DMS53 treated with DMSO at 0.1 percent for 48 hours (cell line): ENCODE measurements around the gene STARD9.
"Not testable (repeated sequence)": the region's sequence is repeated elsewhere in the genome, so short reads cannot be mapped to it uniquely, and the experiment has no call there.

Source experiments
- DNase-seq: peaks from one replicate; lab custom pipeline; 2025; ENCODE audit not compliant: unreplicated experiment; lab: John Stamatoyannopoulos, UW

STARD9 gene

DNA sequence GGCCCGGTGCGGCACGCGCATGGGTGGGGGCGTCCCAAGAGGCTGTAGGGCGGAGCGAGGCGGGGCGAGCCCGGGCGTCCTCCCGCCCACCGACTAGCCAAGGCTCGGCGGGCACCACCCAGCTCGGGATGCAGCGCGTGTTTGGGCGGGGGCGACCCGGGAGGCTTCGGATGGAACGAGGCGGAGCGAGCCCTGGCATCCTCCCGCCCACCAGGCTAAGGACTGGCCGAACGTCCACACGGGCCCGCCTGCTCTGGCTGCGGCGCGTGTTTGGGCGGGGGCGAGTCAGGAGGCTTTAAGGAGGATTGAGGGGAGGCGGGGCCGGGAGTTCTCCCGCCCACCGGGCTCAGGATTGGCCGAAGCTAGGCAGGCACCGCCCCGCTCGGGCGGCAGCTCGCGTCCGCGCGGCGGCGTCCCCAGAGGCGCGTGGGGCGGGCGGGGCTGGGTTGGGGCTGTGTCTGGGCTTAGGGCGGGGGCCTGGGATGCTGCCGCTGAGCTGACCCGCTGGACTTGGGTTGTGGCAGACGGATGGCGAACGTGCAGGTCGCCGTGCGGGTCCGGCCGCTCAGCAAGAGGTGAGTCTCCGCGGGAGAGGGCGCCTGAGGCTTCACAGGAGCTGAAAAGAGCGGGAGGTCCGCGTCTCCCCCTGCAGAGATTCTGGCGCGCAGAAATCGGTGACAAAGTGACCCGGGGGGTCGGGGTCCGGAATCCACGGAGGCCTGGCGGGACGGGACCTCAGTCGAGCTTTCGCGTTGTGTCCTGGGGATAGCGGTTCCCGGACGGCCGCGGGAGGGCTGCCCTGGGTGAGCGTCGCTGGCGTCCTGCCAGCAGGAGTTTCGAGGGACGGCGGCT lies at the start of gene STARD9:
Gene STARD9, plus strand, starts transcription at position 419 of the 852 bp plus-strand sequence. Its CDS starts 110 bp downstream, at position 529.
- DNase-seq = peak; percentile 94

DNA sequence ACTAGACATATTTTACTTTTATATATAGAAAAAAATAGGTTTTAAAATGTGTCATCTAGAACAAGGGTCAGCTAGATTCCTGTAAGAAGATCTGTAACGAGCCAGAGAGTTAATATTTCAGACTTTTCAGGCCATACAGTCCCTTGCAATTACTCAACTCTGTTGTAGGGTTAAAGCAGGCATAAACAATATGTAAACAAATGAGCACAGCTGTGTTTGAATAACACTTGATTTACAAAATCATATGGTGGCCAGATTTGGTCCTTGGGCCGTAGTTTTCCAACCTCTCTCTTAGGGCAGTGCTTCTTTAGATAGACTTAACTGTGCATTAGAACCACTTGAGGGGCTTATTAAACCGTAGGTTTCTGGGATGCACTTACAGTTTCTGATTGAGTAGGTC lies 46.4 kb upstream of the STARD9 start:
- DNase-seq = no peak

DNA sequence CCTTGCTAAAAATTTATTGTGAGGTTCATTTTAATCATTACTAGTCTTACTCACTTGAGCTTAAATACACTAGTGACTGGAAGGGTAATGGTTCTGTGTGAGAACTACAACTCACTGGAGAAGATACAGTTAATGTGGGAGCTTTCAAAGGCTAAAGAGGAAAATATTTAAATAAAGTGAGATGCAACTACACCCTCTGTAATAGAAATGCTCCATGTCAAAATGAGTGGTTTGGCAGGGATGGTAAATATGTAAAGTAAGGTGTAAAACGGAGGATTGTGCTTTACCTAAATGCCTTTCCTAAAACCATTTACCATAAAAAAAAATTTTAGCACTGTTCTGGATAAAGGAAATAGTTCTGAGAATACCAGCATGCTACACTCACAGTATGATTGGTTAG lies 42.2 kb upstream of the STARD9 start:
- no peak for DNase-seq

DNA sequence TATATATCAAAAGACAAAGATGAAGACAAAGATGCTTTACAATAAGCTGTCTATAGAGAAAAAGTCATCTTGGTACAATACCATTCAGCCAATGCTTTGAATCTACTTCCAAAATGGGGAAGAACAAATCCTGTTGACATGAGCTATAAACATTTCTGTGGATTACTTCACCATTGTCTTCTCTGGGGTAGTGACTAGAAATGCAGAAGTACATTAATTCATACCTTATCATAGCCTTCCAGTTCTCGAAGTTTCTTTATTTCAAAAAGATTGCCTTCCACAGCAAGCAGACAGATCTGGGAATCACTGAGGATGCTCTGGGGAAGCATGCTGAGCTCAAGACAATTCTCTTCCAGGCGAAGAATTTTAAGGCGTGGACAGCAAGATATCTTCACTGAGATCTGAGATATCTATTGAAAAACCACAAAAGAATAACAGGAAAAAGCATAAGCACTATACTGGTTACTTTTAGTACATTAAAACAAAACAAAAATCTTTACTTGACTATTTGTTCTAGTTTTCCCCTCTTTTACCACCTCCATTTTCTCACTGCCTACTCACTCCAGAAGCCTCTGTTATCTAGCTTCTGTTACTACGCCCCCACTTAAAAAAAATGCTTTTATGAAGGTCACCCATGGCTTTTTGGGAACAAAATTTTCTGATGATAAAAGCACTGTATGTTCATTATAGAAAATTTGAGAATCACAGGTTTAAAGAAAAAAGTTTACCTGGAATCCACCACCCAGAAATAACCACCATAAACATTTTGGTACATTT lies 30.4 kb upstream of the STARD9 start:
- DNase-seq = no peak

DNA sequence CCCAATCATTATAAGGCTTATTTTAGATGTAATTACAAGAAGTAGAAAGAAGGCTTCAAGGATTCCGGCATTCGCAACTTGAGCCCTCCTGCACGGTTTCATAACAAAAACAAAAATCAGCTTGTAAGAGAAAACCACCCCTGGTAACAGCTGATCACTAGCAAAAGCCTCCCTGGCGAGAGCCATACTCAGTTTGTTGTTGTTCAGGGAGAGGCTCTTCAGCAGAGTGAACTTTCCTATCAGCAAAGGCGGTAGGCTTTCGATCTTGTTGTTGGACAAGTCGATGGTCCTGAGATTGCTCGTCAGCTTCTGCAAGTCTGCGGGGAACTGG lies 27.5 kb upstream of the STARD9 start:
- no peak for DNase-seq

DNA sequence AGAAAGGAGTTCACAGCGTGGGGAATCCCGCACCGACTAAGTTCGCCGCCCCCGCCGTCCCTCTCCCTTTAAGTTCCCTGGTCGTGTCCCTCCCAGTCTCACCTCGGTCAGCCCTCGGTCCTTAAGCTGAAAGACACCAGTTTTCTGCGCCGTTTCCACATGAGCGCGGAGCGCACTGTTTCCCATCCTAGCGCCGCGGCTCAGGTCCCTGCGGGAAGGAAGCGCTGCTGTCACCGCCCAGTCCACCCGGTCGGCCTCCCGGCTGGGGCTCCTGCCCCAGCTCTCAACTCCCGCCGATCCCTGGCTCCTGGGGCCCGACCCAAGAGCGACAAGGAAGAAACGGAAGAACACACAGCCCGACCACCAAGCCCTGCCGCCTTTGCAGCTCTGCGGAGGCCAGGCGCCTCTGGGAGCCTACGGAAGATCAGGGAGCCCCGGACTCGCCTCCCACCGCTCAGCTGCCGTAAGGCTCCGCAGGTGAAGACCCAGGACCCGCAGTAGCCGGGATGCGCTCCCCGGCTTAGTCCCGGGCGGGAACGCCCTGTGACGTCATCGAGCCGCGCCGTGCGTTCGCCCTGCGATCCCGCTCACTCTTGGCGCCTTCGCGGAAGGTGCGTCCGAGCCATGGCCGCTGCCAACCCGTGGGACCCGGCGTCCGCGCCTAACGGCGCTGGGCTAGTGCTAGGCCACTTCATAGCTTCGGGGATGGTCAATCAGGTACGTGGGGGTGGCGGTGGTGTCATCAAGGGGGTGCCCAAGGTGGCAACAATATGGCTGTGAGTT lies 27.0 kb upstream of the STARD9 start, which contains the start of the genes HAUS2 and LRRC57:
Gene HAUS2, plus strand, starts transcription at position 590 of the 783 bp plus-strand sequence. Its CDS starts 35 bp downstream, at position 625.
Gene LRRC57, minus strand, starts transcription at position 545 of the 783 bp plus-strand sequence. Its CDS starts 359 bp downstream, at position 186.
- DNase-seq = peak; percentile 52

DNA sequence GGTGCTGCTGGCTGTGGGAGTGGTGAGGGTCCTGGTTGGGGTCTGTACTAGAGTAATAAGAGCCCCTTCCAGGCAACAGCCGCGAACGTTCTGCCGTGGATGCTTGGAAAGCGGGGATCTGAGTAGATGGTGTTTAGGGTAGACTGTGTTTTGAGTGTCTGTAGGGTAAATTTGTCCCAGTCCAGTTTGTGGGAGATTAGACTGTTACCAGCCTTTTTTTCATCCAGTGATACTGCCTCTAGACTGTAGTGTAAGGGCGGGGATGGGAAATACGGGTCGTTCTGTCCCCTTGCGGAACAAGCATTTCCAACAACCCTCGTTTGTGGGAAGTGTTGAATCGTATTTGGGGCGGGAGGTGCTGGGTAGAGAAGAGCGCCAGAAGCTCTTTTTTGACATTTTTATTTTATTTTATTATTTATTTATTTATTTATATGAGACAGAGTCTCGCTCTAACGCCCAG lies 26.3 kb upstream of the STARD9 start:
- peak; percentile 24 for DNase-seq

DNA sequence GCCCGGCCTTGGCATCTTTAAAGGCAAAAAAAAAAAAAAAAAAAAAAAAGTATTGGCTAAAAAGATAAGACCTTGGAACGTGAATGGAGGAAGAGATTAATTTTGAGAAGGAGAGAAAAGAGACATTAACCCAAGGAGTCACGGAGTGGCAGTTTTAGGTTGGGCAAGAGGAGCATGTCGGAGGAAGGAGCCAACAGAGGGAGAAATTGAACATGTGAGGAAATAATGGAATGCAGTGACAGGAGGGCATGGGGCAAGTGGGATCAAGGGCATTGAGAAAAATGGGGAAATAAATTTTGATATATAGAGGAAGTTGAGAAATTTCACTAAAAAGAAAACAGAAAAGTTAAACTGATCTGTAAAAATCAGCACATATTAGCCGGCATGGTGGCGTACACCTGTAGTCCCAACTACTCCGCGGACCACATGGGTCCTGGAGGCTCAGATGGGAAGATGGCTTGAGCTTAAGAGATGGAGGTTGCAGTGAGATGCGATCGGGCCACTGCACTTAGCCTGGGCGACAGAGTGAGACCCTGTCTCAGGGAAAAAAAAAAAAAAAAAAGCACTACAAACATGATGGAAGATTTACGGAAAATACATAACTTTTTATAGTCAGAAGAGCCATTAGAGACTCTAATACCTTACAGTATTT lies 25.5 kb upstream of the STARD9 start:
- no peak for DNase-seq

DNA sequence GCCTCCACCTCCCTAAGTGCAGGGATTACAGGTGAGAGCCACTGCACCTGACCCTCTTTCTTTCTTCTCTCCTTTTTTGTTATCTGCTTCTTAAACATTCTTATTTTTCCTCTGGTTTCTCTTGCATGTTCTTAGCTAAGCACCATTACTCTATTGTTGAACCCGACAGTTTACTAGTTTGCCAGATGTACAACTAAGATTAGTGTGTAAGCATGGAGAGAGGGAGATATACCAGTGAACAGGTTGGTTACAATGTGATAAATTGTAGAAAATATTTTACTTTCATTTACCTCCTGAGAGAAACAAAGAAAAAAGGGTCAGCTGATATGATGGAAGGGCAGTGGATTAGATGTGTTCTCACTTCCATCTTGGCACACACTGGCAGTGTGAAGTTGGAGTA lies 21.9 kb upstream of the STARD9 start:
- DNase-seq = no peak

DNA sequence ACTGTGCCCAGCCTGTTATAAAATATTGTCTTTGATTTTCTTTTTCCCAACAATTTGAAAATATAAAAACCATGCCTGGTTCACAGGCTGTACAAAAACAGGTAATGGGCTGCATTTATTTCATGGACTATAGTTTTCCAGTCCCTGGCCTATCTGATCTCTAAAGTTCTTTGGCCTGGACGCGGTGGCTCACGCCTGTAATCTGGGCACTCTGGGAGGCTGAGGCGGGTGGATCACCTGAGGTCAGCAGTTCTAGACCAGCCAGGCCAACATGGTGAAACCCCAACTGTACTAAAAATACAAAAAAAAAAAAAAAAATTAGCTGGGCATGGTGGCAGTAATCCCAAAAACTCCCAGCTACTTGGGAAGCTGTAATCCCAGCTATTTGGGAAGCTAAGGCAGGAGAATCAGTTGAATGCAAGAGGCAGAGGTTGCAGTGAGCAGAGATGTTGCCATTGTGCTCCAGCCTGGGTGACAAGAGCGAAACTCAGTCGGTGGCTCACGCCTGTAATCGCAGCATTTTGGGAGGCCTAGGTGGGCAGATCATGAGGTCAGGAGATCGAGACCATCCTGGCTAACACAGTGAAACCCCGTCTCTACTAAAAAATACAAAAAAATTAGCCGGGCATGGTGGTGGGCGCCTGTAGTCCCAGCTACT lies 18.7 kb upstream of the STARD9 start:
- DNase-seq = not testable (repeated sequence)

DNA sequence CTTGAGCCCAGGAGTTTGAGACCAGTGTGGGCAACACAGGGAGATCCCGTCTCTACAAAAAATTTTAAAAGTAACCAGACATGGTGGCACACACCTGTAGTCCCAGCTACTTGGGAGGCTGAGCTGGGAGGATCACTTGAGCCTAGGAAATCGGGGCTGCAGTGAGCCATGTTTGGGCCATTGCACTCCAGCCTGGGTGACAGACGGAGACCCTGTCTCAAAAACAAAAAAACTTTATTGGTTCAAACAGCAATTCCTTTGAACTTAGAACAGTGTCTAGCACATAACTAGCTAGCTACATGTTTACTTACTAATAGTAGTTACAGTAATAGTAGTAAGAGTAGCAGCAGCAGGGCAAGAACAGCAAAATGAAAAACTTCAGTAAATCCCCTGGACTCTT lies 16.7 kb upstream of the STARD9 start:
- no peak for DNase-seq

DNA sequence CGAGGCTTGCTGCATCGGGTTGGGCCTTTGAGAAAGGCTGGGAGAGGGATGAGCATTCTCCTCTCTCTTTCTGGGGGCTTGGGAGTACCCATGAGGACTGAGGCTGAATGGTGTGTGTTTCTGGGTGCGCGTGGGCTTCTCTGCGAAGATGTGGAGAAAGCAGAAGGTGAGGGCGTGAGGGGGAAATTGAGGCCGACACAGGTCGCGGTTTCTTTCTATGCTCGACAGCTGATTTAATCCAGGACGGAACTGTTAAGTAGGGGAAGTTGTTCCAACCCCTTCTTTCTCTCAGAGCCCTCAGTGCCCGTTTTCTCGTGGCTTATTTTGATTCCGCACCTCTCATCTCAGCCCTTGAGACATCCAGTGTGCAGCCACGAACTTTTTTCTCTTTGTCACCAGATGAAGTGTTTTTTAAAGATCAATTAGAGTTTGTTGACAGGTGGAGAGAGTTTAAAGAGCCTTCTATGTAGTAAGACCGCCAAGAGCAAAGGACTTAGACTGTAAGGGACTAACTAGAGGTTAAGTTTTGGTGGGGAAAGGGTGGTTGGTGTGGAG lies 711 bp downstream of the STARD9 start:
- no peak for DNase-seq

DNA sequence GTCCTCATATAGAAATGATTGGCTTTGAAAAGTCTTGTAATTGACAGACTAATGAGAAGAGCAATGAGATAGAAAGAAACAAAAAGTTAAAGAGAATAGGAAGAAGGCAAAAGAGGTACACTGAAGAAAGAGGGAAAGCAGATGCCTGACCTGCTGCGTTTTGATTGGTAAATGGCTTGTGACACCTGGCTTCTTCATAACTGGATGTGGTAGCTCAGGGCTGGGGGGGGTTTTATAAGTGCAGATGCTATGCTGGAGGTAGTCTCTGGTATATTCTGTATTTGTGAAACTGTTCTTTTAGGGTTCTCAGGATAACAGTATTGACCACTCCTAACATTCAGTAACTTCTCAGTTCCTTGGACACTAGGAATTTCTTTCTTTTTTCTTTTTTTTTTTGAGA lies 1.4 kb downstream of the STARD9 start:
- DNase-seq = no peak

DNA sequence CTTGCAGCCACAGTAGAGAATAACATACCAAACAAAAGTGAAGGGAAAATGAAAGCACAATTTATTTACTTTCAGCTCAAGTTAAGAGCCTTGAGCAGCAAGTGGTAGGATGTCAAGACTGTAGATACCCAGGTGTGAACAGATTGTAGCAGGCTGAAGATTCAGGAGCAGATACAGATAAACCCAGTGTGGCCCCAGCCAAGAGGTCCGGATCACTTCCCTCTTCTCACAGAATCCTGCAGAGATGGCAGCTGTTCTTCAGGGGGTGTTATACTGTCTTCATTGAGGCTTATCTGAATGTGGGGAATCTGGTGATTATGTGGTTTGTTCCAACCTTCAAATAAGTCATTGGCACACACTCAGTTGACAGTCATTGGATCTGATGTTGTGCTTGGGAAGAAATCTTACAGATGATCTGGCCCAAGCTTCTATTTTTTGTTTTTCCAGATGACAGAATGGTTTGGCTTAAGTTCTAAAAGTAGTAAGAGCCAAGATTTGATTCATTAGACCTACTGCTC lies 2.2 kb downstream of the STARD9 start:
- no peak for DNase-seq

DNA sequence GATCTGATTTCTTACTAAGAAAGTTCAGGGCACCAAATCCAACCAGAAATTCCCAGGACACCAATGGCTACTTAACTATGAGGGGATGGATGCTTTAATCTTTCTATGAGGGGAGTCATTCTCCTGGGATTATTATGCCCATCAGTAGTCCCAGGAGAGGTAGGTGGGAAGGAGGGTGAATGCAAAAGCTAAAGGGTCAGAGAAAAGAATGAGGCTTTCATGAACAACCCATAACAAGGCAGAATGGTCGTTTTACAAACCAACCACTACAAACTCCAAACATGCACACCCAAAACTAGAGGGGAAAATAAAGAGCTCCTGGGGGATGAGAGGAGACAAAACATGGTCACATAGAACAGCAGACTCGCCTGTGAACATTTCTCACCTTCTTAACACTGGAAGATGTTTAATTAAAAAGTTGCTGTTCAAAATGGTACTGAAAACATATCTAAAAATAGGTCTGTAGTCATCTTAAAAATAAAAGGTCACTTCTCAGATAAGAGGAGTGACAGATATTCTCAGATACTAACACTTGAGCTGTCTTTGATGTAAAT lies 3.7 kb downstream of the STARD9 start:
- no peak for DNase-seq

DNA sequence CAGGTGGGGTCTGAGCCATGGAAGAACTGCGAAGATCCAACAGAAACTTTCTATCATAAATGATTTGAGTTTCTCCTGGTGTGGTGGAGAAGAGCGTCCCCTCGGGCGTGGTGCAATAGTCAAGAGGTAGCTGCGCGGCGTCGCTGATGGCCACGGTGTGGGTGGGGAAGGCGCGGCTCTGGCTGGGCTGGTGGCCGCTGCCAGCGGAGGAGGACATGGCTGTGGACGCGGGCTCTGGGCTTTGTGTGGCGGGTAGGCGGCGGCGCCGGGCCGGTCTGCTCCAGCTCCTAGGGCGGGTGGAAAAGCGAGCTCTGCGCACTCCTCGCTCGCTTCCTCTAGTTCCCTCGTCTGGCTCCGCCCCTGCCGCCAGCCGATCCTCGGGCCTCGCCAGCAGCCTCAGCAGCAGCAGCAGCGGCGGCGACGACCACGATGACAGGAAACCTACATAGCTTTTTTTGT lies 5.9 kb downstream of the STARD9 start:
- peak; percentile 66 for DNase-seq

DNA sequence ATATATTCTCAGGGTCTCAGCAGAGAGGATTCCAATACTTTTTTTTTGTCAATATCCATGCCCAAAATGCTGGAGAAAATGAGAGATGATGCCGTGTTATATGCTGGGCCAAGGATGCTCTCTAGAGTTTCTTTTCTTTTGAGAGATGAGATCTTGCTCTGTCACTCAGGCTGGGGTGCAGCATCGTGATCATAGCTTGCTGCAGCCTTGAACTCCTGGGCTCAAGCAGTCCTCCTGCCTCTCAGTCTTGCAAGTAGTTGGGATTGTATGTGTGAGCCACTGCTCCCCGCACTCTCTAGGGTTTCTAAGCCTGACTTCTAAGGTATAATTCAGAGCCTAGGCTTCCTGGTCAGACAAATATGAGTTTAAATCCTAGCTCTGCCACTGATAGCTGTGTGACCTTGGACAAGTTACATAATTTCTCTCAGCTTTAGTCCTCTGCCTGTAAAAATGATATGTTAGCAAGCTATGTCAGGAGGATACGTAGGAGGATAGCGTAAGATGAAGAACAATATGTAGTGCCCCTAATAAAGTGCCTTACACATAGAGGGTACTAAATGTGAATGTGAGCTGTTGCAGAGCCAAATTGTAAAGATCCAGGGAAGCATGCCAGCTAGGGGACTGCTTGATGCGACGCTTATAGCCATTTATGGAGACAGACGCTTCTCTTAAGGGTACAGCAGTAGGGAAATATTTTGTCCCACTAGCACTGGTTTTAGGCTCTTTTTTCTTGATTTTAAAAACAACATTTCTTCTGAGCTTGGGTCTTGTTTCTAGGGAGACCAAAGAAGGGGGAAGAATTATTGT lies 7.4 kb downstream of the STARD9 start:
- no peak for DNase-seq

DNA sequence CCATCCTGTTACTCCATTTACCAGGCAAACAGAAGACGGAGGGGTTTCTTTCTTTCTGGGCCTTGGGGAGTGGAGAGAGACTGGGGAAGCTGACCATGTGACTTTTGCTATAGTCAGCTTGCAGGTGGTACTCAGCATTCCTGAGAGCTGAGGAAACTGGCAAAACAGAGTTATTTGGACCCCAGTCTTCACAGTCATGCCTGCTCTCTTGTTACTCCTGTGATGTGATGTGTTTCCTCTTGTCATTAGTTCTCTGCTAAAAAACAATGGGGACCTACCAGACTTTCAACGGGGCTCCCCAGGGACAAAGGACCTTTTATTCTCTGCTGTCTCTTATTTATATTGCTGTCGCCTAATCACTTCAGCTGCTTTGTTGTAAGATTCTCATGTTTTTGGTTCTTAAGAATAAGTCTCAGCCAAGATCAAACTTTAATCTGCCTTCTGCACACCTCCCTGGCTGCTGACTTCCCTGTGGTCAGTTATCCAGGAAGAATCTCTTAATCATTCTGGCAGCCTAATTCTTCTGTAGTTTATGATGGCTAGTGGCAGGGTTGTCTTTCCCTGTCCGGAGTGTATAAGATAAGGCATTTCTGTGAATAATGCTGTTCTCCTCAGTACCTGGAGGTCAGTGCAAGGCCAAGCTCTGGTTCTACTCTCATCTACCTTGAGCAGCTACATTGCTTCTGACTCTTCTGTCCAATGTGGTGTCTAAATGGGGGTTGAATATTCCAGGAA lies 8.8 kb downstream of the STARD9 start:
- no peak for DNase-seq
